GM12892 (cell line): Measurements from ENCODE around the gene TXNDC5.

Experiments used
- POLR2A ChIP-seq: IDR thresholded peaks from 2 replicates; pipeline ENCODE4 v1.6.1; 2011; ENCODE audit warnings: low read depth, low read length, control low read depth
- POLR2AphosphoS5 ChIP-seq: IDR thresholded peaks from 2 replicates; pipeline ENCODE4 v1.6.1; 2011; ENCODE audit warnings: low read depth, low read length, control low read depth
- TAF1 ChIP-seq: IDR thresholded peaks from 2 replicates; pipeline ENCODE4 v1.6.1; 2011; ENCODE audit warnings: low read depth, mild to moderate bottlenecking, control low read depth, low read length, borderline replicate concordance

- TF ChIP-seq POLR2A (peak; percentile 58), POLR2AphosphoS5 (peak; percentile 60; the same call in 1 of the 2 replicates), TAF1 (no peak)
Measured at GRCh38 chr6:7893342-7893741, 17.2 kb downstream of the TXNDC5 start.
